HepG2 (cell line): ENCODE data around the gene PRMT7. TPM values are rescaled to one million over a fixed set of nuclear protein-coding genes. Genes with fewer than 3 reads are reported as not detected.

Experiments used
- ATF2 ChIP-seq: sonication (generic); formaldehyde crosslinking; IDR thresholded peaks from 2 replicates; pipeline ENCODE4 v1.4.0; 2020; ENCODE audit warnings: missing genetic modification reagents
- GATAD1 ChIP-seq: IDR thresholded peaks from 2 replicates; pipeline ENCODE4 v1.6.1; 2016; ENCODE audit warnings: missing genetic modification reagents, missing compliant biosample characterization
- GATAD2A ChIP-seq: IDR thresholded peaks from 2 replicates; pipeline ENCODE4 v1.6.1; 2016
- JUND ChIP-seq: sonication (generic); formaldehyde crosslinking; IDR thresholded peaks from 2 replicates; pipeline ENCODE4 v1.8.0; 2022; ENCODE audit warnings: mild to moderate bottlenecking, missing genetic modification reagents
- MXI1 ChIP-seq: IDR thresholded peaks from 3 replicates; pipeline ENCODE4 v1.6.1; 2012; ENCODE audit warnings: low read depth, low read length, inconsistent platforms, borderline replicate concordance
- NR2C2 ChIP-seq: sonication (generic); formaldehyde crosslinking; IDR thresholded peaks from 2 replicates; pipeline ENCODE4 v1.4.0; 2020; ENCODE audit warnings: missing genetic modification reagents, mild to moderate bottlenecking, moderate library complexity, borderline replicate concordance
- PCBP1 ChIP-seq: fragments of 200-400 bp; formaldehyde crosslinking; IDR thresholded peaks from 2 replicates; pipeline ENCODE4 v1.6.1; 2017; ENCODE audit warnings: mild to moderate bottlenecking, low read depth, low read length, borderline replicate concordance
- RBAK ChIP-seq: sonication (generic); formaldehyde crosslinking; IDR thresholded peaks from 2 replicates; pipeline ENCODE4 v1.5.1; 2020; ENCODE audit warnings: mild to moderate bottlenecking, missing genetic modification reagents
- REL ChIP-seq: sonication (generic); formaldehyde crosslinking; conservative IDR thresholded peaks from 2 replicates; pipeline ENCODE4 v1.8.0; 2022; ENCODE audit warnings: mild to moderate bottlenecking, missing genetic modification reagents, moderate library complexity
- RXRA ChIP-seq: sonication (generic); formaldehyde crosslinking; IDR thresholded peaks from 2 replicates; pipeline ENCODE4 v1.5.1; 2020; ENCODE audit warnings: missing genetic modification reagents
- SOX13 ChIP-seq, 3 experiments: fragments of 450-650 bp in 1 of 3; sonication (generic) in 1 of 3; formaldehyde crosslinking in 1 of 3; IDR thresholded peaks in 2 of 3; conservative IDR thresholded peaks in 1 of 3; 2 replicates each; pipeline versions ENCODE4 v1.5.0 to v1.6.1; 2016 to 2020; ENCODE audit warnings: antibody characterized with exemption in 1 of 3, mild to moderate bottlenecking in 1 of 3, missing compliant biosample characterization in 1 of 3, missing genetic modification reagents in 1 of 3, moderate library complexity in 1 of 3
- TARDBP ChIP-seq: sonication (generic); formaldehyde crosslinking; IDR thresholded peaks from 2 replicates; pipeline ENCODE4 v1.8.0; 2022; ENCODE audit warnings: mild to moderate bottlenecking, missing genetic modification reagents
- TSC22D2 ChIP-seq: sonication (generic); formaldehyde crosslinking; IDR thresholded peaks from 2 replicates; pipeline ENCODE4 v1.5.1; 2020; ENCODE audit warnings: missing genetic modification reagents, mild to moderate bottlenecking, borderline replicate concordance
- USF2 ChIP-seq, 2 experiments: sonication (generic) in 1 of 2; formaldehyde crosslinking in 1 of 2; IDR thresholded peaks; 2 replicates each; pipeline versions ENCODE4 v1.5.1 to v1.6.1; 2011 to 2020; ENCODE audit warnings: borderline replicate concordance in 1 of 2, low read depth in 1 of 2, low read length in 1 of 2, mild to moderate bottlenecking in 1 of 2, missing genetic modification reagents in 1 of 2, moderate library complexity in 1 of 2
- ZBTB10 ChIP-seq: sonication (generic); formaldehyde crosslinking; IDR thresholded peaks from 2 replicates; pipeline ENCODE4 v1.4.0; 2020; ENCODE audit warnings: missing genetic modification reagents, borderline replicate concordance
- ZFP36L2 ChIP-seq: sonication (generic); formaldehyde crosslinking; IDR thresholded peaks from 2 replicates; pipeline ENCODE4 v1.4.0; 2020; ENCODE audit warnings: missing genetic modification reagents
- ZIK1 ChIP-seq: sonication (generic); formaldehyde crosslinking; IDR thresholded peaks from 2 replicates; pipeline ENCODE4 v1.5.0; 2020; ENCODE audit warnings: mild to moderate bottlenecking, low read depth, missing genetic modification reagents, borderline replicate concordance
- ZNF256 ChIP-seq: sonication (generic); formaldehyde crosslinking; conservative IDR thresholded peaks from 2 replicates; pipeline ENCODE4 v1.4.0; 2020; ENCODE audit warnings: missing genetic modification reagents
- ZNF431 ChIP-seq: sonication (generic); formaldehyde crosslinking; IDR thresholded peaks from 2 replicates; pipeline ENCODE4 v1.9.0; 2022; ENCODE audit warnings: missing genetic modification reagents, low read depth, mild to moderate bottlenecking, borderline replicate concordance
- ZNF44 ChIP-seq: sonication (generic); formaldehyde crosslinking; IDR thresholded peaks from 2 replicates; pipeline ENCODE4 v1.5.1; 2020; ENCODE audit warnings: mild to moderate bottlenecking, missing genetic modification reagents
- ZNF503 ChIP-seq: sonication (generic); formaldehyde crosslinking; IDR thresholded peaks from 2 replicates; pipeline ENCODE4 v1.4.0; 2020; ENCODE audit warnings: missing genetic modification reagents
- polyA plus RNA-seq, 8 experiments: library from polyadenylated mRNA; depleted of rRNA in 3 of 8; stranded (reverse) in 7 of 8; unstranded in 1 of 8; fragments of >200 nt; fragmentation: Illumina TruSeq in 4 of 8; extraction: Trizol in 4 of 8; gene quantifications; 2 replicates each; pipeline versions ENCODE4 v1.2.1 to v1.2.3, GENCODE V29; 2011 to 2016; ENCODE audit warnings: low read depth in 4 of 8, missing spikeins in 1 of 8, mixed read lengths in 1 of 8; ENCODE audit not compliant: insufficient read depth in 1 of 8
- total RNA-seq, 5 experiments: library from RNA; depleted of rRNA; stranded (reverse); fragments of >200 nt; fragmentation: Illumina TruSeq; extraction: Trizol; gene quantifications; 2 replicates each; pipeline ENCODE4 v1.2.3, GENCODE V29; 2016; ENCODE audit warnings: low read depth in 1 of 5

Gene PRMT7
- total and polyA plus RNA-seq, 2 of the 13 experiments (the other 11 are each of a cell fraction or from before 2014, with no cell fraction given) = 47.5 to 55.0 TPM

GRCh38 chr16:68332411-68333121 is 21.7 kb downstream of the PRMT7 start (continued):
- TF ChIP-seq TSC22D2 (CRISPR knock-in tag) = no peak
- no peak for TF ChIP-seq RBAK
- no peak for TF ChIP-seq ZNF44 (CRISPR knock-in tag)
- no peak for TF ChIP-seq ZFP36L2 (CRISPR knock-in tag)
- peak; percentile 61 for TF ChIP-seq GATAD2A
- no peak for TF ChIP-seq MXI1
- no peak for TF ChIP-seq RXRA
- no peak; the same call in 1 of the 2 replicates for TF ChIP-seq GATAD1 (CRISPR knock-in tag)
- TF ChIP-seq ZIK1 = no peak
- no peak for TF ChIP-seq ZNF256
- TF ChIP-seq NR2C2 = no peak
- TF ChIP-seq USF2 (IDR thresholded peaks at IDR 0.05; ENCODE audit: low read depth, low read length) = no peak
- TF ChIP-seq USF2 (CRISPR knock-in tag; IDR thresholded peaks at IDR 0.05; ENCODE audit: borderline replicate concordance) = no peak
- TF ChIP-seq ZNF503 (CRISPR knock-in tag) = no peak
- no peak for TF ChIP-seq ZBTB10 (CRISPR knock-in tag)
- TF ChIP-seq REL (CRISPR knock-in tag) = no peak
- TF ChIP-seq TARDBP = no peak
- TF ChIP-seq ATF2 (CRISPR knock-in tag) = peak; percentile 29; the same call in 1 of the 2 replicates
- TF ChIP-seq JUND = no peak
- no peak for TF ChIP-seq PCBP1
- TF ChIP-seq ZNF431 (CRISPR knock-in tag) = no peak
- no peak for TF ChIP-seq SOX13 (IDR thresholded peaks at IDR 0.05)
- TF ChIP-seq SOX13 (CRISPR knock-in tag; conservative IDR thresholded peaks at IDR 0.05 in 1 of 2, IDR thresholded peaks at IDR 0.05 in 1 of 2) = 0 out of 4 replicates have a peak, but pooled peaks of 1 of the 2 experiments have one; percentile 9
